HepG2 (cell line): ENCODE results near the gene TMEM135.

Source experiments
- BATF2 ChIP-seq: sonication (generic); formaldehyde crosslinking; IDR thresholded peaks from 2 replicates; pipeline ENCODE4 v1.8.0; 2022; ENCODE audit warnings: mild to moderate bottlenecking, missing genetic modification reagents, moderate library complexity
- BRCA1 ChIP-seq: sonication (generic); formaldehyde crosslinking; IDR thresholded peaks from 2 replicates; pipeline ENCODE4 v1.4.0; 2020; ENCODE audit warnings: missing genetic modification reagents
- CBX5 ChIP-seq: sonication (generic); formaldehyde crosslinking; IDR thresholded peaks from 2 replicates; pipeline ENCODE4 v1.4.0; 2020; ENCODE audit warnings: missing genetic modification reagents, borderline replicate concordance
- CTCF ChIP-seq: sonication (generic); formaldehyde crosslinking; IDR thresholded peaks from 2 replicates; pipeline ENCODE4 v1.5.0; 2020; ENCODE audit warnings: mild to moderate bottlenecking, missing genetic modification reagents, moderate library complexity
- ETS1 ChIP-seq: sonication (generic); formaldehyde crosslinking; IDR thresholded peaks from 2 replicates; pipeline ENCODE4 v1.4.0; 2020; ENCODE audit warnings: missing genetic modification reagents
- FOXP4 ChIP-seq: sonication (generic); formaldehyde crosslinking; IDR thresholded peaks from 2 replicates; pipeline ENCODE4 v1.4.0; 2020; ENCODE audit warnings: missing genetic modification reagents
- MAX ChIP-seq: IDR thresholded peaks from 2 replicates; pipeline ENCODE4 v1.6.1; 2012; ENCODE audit warnings: inconsistent platforms
- POLR2A ChIP-seq, 2 experiments: IDR thresholded peaks; 2 replicates each; pipeline ENCODE4 v1.6.1; 2011; ENCODE audit warnings: low read depth in 2 of 2, low read length in 2 of 2, mild to moderate bottlenecking in 1 of 2, moderate library complexity in 1 of 2; ENCODE audit not compliant: insufficient read depth in 1 of 2
- TAF1 ChIP-seq: sonication (generic); formaldehyde crosslinking; IDR thresholded peaks from 2 replicates; pipeline ENCODE4 v1.4.0; 2020; ENCODE audit warnings: missing genetic modification reagents
- TCF12 ChIP-seq, 2 experiments: fragments of 450-650 bp in 1 of 2; sonication (generic) in 1 of 2; formaldehyde crosslinking in 1 of 2; IDR thresholded peaks; 2 replicates each; pipeline versions ENCODE4 v1.6.1 to v1.8.0; 2017 to 2022; ENCODE audit warnings: antibody characterized with exemption in 1 of 2, mild to moderate bottlenecking in 1 of 2, missing genetic modification reagents in 1 of 2, moderate library complexity in 1 of 2
- ZBTB10 ChIP-seq: sonication (generic); formaldehyde crosslinking; IDR thresholded peaks from 2 replicates; pipeline ENCODE4 v1.4.0; 2020; ENCODE audit warnings: missing genetic modification reagents, borderline replicate concordance
- ZNF121 ChIP-seq: sonication (generic); formaldehyde crosslinking; IDR thresholded peaks from 2 replicates; pipeline ENCODE4 v1.5.0; 2020; ENCODE audit warnings: mild to moderate bottlenecking, missing genetic modification reagents
- ZNF282 ChIP-seq: fragments of 450-650 bp; IDR thresholded peaks from 2 replicates; pipeline ENCODE4 v1.6.1; 2018; ENCODE audit not compliant: partially characterized antibody

- TF ChIP-seq FOXP4 (CRISPR knock-in tag): no peak
- no peak for TF ChIP-seq TAF1 (CRISPR knock-in tag)
- no peak for TF ChIP-seq BRCA1
- TF ChIP-seq CTCF: no peak
- TF ChIP-seq CBX5 (CRISPR knock-in tag): no peak
- no peak for TF ChIP-seq ETS1
- no peak for TF ChIP-seq ZNF121 (CRISPR knock-in tag)
- TF ChIP-seq BATF2: no peak
- no peak for TF ChIP-seq MAX
- no peak for TF ChIP-seq TCF12 (IDR thresholded peaks at IDR 0.05)
- TF ChIP-seq TCF12 (CRISPR knock-in tag; IDR thresholded peaks at IDR 0.05): no peak
- TF ChIP-seq ZBTB10: no peak
- no peak for TF ChIP-seq ZNF282
- TF ChIP-seq POLR2A (IDR thresholded peaks at IDR 0.05; ENCODE audit: insufficient read depth in 1 of 2, low read depth in 2 of 2, low read length in 2 of 2): no peak
Observed at GRCh38 chr11:87063982-87064381, 26.2 kb downstream of the TMEM135 start.
